Thymus (tissue), 11 donors: Measurements from ENCODE around the gene UMPS. TPM values are rescaled to one million over a fixed set of nuclear protein-coding genes. Genes with fewer than 3 reads are reported as not detected.

Source experiments
- DNase-seq, 9 donors: peaks; one replicate each; pipeline ENCODE4 v3.0.0-alpha.2; 2013; ENCODE audit warnings: low spot score in 9 of 9, low read depth in 6 of 9, missing footprints in 1 of 9
- H3K27ac ChIP-seq, 2 donors: one replicate each; pipeline ENCODE4 v1.5.1; 2013; ENCODE audit warnings: control low read depth in 1 of 2, low read depth in 1 of 2, low read length in 1 of 2, mild to moderate bottlenecking in 1 of 2, moderate library complexity in 1 of 2
- H3K27me3 ChIP-seq, 2 donors: one replicate each; pipeline ENCODE4 v1.5.1; 2013; ENCODE audit warnings: low read length in 1 of 2; ENCODE audit not compliant: control insufficient read depth in 2 of 2, insufficient read depth in 1 of 2
- H3K36me3 ChIP-seq, 2 donors: one replicate each; pipeline ENCODE4 v1.5.1; 2013; ENCODE audit warnings: low read length in 1 of 2, mild to moderate bottlenecking in 1 of 2, moderate library complexity in 1 of 2; ENCODE audit not compliant: control insufficient read depth in 2 of 2, insufficient read depth in 2 of 2
- H3K4me1 ChIP-seq, 2 donors: one replicate each; pipeline ENCODE4 v1.5.1; 2013; ENCODE audit warnings: low read length in 2 of 2; ENCODE audit not compliant: control insufficient read depth in 2 of 2, insufficient read depth in 2 of 2
- H3K4me3 ChIP-seq, 2 donors: one replicate each; pipeline ENCODE4 v1.5.1; 2013; ENCODE audit warnings: low read length in 2 of 2, control low read depth in 1 of 2, mild to moderate bottlenecking in 1 of 2
- H3K9me3 ChIP-seq, 2 donors: one replicate each; pipeline ENCODE4 v1.5.1; 2013; ENCODE audit warnings: low read length in 1 of 2, mild to moderate bottlenecking in 1 of 2; ENCODE audit not compliant: control insufficient read depth in 2 of 2, insufficient read depth in 1 of 2
- WGBS: extraction: QIAGEN DNeasy Blood & Tissue Kit; methylation state at CpG from one replicate; pipeline ENCODE4 v1.1.7; 2013; 5-methylcytosine and 5-hydroxymethylcytosine counted together
- polyA plus RNA-seq: library from polyadenylated mRNA; stranded (reverse); fragments of 200-250 nt; gene quantifications from one replicate; pipeline ENCODE4 v1.2.3, GENCODE V29; 2013
- total RNA-seq: library from RNA; stranded (reverse); fragments of 120-200 nt; gene quantifications from one replicate; pipeline ENCODE4 v1.2.4, GENCODE V29; 2013
- donor health status: healthy.

The UMPS gene
- total and polyA plus RNA-seq, 2 donors = 17.6 to 27.6 TPM

DNA sequence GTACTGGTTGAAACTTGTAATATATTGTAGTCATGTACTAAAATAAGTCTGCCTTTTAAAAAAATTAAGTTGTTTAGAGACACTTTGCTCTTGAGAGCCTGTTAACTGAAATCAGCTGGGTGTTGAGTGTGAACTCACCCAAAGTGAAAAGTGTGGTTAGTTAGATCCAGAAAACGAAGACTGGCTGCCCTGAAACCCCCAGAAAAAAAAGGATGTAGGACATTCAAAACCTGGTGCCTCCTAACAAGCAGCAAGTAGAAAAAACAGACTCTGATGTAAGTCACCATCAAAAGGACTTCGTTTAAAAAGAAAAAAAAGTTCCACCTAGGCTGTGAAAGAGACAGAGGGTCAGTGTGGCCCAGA, 40.8 kb downstream of the UMPS start:
- no peak for DNase-seq
- H3K36me3 ChIP-seq = no peaks in the 10 kb centered on the region
- peaks cover 0 to 3% of the 10 kb centered on the region in 2 donors for H3K4me1 ChIP-seq
- H3K27me3 ChIP-seq = peaks cover 0 to 16% of the 10 kb centered on the region in 2 donors
- H3K9me3 ChIP-seq = no peaks in the 10 kb centered on the region
- no peak overlapping the region for H3K4me3 ChIP-seq
- 76% methylated on average over 2 of the region's 2 CpGs for WGBS
- no peak overlapping the region for H3K27ac ChIP-seq

DNA sequence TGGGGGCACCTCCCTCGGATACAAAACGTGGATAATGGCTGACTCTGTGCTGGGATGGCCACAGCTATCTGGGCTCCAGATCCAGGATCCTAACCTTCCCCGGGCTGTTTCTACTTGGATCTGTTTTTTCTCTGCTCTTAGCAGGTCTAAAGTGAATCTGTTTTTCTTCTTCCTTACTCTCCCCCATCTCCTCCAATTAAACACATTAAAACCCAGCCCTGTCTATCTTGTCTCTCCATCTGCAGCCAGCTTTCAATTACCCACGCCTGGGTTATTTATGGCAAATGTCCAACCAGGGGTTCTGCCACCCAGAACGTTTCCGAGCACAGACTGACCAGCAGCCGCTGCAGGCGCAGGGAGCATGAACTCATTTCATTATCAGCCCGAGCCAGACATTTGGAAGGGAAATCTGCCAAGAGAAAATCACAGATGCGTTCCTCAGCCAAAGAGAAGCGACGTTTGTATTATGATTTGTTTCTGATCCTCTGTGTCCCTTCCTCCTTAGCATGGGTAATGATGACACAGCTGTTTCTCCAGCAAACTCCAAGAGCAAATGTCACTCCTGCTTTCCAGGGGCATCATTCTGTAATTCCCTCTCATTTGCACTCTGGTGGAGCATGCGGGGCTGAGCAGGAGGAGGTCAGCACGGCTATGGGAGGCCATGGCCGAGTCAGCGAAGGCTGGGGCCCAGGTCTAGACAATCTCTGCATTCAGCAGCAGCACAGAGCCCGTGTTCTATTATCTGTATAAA, 42.0 kb downstream of the UMPS start:
- Histone ChIP-seq H3K4me1 (peaks cover 0 to 3% of the 10 kb centered on the region in 2 donors), H3K27ac (no peak overlapping the region), H3K36me3 (no peaks in the 10 kb centered on the region), H3K27me3 (peaks cover 0 to 16% of the 10 kb centered on the region in 2 donors), H3K9me3 (no peaks in the 10 kb centered on the region), H3K4me3 (no peak overlapping the region)
- WGBS = 45% methylated on average over 17 of the region's 17 CpGs
- no peak for DNase-seq

DNA sequence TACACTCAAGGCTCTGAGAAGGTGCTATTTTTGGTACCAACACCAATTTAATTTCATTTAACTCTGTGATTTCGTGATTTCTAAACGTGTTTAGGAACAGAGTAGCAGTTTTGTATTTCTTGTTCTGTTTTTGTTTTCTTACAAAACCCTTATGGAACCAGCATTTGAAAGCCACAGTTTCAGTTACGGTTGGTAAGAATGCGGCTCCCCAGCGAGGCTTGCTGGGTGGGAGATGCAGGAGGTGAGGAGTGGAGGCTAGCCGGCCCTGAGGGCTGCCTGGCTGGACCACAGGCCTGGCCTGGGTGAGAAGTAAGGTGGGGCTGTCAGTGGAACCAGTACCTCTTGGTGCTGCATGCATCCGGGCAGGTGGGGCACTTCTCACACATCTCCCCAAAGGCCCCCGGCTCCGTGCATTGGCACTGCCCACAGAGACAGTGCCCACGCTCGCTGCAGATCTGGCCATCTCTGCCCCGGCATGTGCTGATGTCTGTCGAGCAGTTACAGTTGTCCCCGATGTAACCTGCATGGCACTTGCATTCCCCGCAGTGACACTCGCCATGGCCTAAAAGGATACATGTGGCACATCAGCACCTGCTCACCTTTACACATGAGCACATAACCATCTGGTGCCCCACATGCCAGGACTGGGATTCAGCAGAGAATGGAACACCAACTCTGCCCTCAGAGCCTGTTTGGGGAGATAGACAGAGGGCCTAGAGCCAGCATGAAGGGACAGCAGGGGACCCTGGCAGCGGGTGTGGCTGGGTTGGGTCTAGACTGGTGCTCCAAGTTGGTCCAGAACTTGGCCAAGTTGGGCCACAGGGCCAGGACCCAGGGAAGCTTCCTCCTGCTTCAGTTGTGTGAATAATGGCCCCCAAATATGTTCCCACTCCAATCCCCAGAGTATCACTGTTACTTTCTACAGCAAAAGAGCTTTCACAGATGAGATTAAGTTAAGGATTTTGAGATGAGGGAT, 43.4 kb downstream of the UMPS start:
- peaks cover 0 to 3% of the 10 kb centered on the region in 2 donors for H3K4me1 ChIP-seq
- H3K4me3 ChIP-seq = no peak overlapping the region
- no peaks in the 10 kb centered on the region for H3K9me3 ChIP-seq
- DNase-seq = no peak
- WGBS = 97% methylated on average over 17 of the region's 17 CpGs
- H3K27ac ChIP-seq = no peak overlapping the region
- H3K27me3 ChIP-seq = peaks cover 0 to 16% of the 10 kb centered on the region in 2 donors
- H3K36me3 ChIP-seq = no peaks in the 10 kb centered on the region

DNA sequence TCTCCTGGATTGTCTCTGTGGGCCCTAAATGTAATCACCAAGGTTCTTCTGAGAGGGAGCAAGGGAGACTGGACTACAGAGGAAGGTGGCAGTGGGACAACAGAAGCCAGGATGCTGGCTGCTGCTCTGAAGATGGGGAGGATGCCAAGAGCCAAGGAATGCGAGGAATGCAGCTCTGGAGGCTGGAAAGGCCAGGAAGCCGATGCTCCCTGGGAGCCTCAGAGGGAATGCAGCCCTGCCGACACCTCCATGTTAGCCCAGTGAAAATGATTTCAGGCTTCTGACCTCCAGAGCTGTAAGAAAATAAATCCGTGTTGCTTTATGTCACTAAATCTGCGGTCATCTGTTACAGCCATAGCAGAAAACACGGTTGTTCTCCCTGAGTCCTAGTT, 44.1 kb downstream of the UMPS start:
- Histone ChIP-seq H3K9me3 (no peaks in the 10 kb centered on the region), H3K27me3 (peaks cover 0 to 16% of the 10 kb centered on the region in 2 donors), H3K27ac (no peak overlapping the region), H3K4me3 (no peak overlapping the region), H3K4me1 (peaks cover 0 to 3% of the 10 kb centered on the region in 2 donors), H3K36me3 (no peaks in the 10 kb centered on the region)
- whole genome bisulfite sequencing = 95% methylated on average over 6 of the region's 6 CpGs
- DNase-seq = no peak

DNA sequence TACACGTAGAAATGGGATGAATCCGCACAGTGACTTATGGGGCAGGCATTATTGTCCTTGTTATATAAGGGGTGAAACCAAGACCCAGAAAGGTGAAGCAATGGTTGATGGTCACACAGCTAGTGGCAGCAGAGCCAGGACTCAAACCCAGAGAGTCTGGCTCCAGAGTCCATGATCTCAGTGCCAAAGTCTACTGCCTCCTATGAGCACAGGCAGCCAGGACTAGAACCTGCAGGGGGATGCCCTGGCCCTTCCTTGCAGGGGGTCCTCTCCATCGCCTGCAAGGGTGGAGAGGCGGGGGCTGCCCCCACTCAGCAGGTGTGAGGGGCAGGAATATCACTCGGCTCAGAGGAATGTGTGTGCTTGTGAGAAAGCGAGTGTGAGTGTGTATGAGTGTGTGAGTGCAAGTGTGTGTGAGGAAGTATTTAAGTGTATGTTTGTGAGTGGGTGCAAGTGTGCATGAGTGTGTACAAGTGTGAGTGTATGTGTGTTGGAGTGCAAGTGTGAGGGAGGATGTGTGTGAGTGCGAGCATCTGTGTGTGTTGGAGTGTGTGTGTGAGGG, 44.7 kb downstream of the UMPS start:
- DNase-seq = no peak
- Histone ChIP-seq H3K27me3 (peaks cover 0 to 14% of the 10 kb centered on the region in 2 donors), H3K9me3 (no peaks in the 10 kb centered on the region), H3K36me3 (no peaks in the 10 kb centered on the region), H3K4me3 (no peak overlapping the region), H3K27ac (no peak overlapping the region), H3K4me1 (peaks cover 0 to 3% of the 10 kb centered on the region in 2 donors)
- 90% methylated on average over 7 of the region's 7 CpGs for WGBS

DNA sequence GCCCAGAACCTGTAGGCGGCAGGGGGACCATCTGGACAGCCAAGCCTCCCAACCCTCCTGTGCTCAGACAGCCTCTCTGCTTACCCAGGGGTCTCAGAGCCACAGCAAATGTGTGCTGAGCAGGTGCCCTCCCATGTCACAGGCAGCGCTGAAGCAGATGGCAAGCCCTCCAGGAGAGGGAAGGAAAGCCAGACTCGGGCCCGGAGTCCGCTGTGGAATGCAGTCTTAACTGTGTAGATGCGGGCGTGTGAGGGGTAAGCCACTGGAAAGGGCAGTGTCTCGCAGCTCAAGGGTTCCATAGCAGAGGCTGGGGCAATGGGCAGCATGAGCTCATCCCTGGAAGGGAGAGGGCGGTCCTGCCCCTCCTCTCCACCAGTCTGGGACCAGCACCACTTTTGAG, 45.6 kb downstream of the UMPS start:
- Histone ChIP-seq H3K4me3 (no peak overlapping the region), H3K36me3 (no peaks in the 10 kb centered on the region), H3K9me3 (no peaks in the 10 kb centered on the region), H3K27me3 (peaks cover 0 to 12% of the 10 kb centered on the region in 2 donors), H3K4me1 (peaks cover 2 to 12% of the 10 kb centered on the region in 2 donors), H3K27ac (no peak overlapping the region)
- 96% methylated on average over 9 of the region's 9 CpGs for WGBS
- no peak for DNase-seq

DNA sequence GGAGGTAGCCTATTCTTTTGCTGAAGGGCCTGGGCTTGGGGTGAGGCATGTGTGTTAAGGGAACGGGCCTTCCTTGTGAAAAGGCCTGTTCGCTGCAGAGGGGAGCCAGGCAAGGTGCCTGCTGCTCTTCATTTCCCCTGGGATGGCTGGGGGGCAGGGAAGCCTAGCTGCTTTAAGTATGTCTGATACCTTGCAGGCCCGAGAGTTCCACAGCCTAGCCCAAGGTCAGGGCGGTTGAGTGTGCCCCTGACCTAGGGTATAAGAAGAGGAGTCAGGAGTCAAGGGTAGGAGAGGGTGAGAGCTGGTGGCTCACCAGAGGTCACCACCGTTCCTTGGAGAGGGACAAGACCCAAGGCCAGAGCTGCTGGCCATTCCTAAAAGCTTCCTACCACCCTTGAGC, 46.6 kb downstream of the UMPS start:
- H3K27me3 ChIP-seq = peaks cover 0 to 11% of the 10 kb centered on the region in 2 donors
- no peak overlapping the region for H3K27ac ChIP-seq
- WGBS = 97% methylated on average over 5 of the region's 5 CpGs
- H3K4me3 ChIP-seq = no peak overlapping the region
- H3K9me3 ChIP-seq = no peaks in the 10 kb centered on the region
- H3K36me3 ChIP-seq = no peaks in the 10 kb centered on the region
- H3K4me1 ChIP-seq = peaks cover 5 to 20% of the 10 kb centered on the region in 2 donors
- no peak for DNase-seq

DNA sequence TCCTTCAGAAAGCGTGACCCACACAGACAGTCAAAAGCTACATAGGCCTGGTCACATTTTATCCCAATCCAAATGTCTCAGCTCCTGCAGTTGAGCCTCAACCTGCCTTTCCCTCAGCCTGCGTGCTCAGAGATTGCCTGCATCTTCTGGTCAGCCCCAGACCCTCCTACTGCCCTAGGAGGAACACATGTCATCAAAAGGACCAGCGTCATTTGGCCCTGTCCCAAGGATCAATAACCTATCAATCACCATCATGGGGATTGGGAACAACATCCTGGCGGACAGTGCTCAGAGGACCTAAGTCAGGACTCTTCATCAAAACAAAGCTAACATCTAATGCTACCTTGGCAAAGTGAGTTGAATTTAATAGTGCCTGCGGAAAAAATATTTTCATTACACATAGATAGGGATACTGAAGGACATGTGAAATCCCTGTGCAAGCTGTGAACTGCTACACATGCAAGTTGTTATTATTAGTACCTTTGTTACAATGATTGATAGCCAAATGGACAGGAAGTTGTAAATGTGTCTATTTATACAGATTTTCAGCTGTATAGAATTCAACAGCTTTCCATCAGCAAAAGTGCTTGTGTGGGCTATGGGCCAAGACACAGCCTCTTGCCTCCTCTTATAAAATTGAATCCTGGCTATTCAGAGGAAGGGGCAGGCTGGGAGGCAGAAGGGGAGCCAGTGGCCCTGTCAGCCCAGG, 47.7 kb downstream of the UMPS start:
- Histone ChIP-seq H3K27me3 (peaks cover 0 to 2% of the 10 kb centered on the region in 2 donors), H3K36me3 (no peaks in the 10 kb centered on the region), H3K9me3 (no peaks in the 10 kb centered on the region), H3K27ac (no peak overlapping the region), H3K4me1 (peaks cover 5 to 18% of the 10 kb centered on the region in 2 donors), H3K4me3 (no peak overlapping the region)
- DNase-seq = no peak
- 95% methylated on average over 5 of the region's 5 CpGs for WGBS
